Panc1 (cell line): ENCODE data around the gene EIF4ENIF1. TPM values are rescaled to one million over a fixed set of nuclear protein-coding genes. Genes with fewer than 3 reads are reported as not detected.

Source experiments
- ATAC-seq: fragments of 200-7000 bp; cut with Tn5 transposase; 2 replicates; pipeline ENCODE4 v1.9.1; 2020; ENCODE audit warnings: mild to moderate bottlenecking, moderate library complexity
- BruUV-seq: library from RNA; stranded (reverse); fragments of 400-500 nt; replicated peaks from 2 replicates; lab custom pipeline; 2021; lab: Mats Ljungman, UMichigan
- CTCF ChIA-PET: fragments of 300-600 bp; sonication (Branson Sonifier 250); formaldehyde crosslinking; loops from one replicate; lab custom pipeline; 2022; ENCODE audit warnings: antibody characterized with exemption; lab: Charles Lee
- POLR2A ChIA-PET: fragments of 300-600 bp; sonication (Branson Sonifier 250); formaldehyde crosslinking; loops from one replicate; lab custom pipeline; 2022; ENCODE audit warnings: antibody characterized with exemption; lab: Charles Lee
- DNase-seq: peaks from one replicate; pipeline ENCODE4 v3.0.0-alpha.2; 2010; ENCODE audit warnings: low read depth, low spot score
- H3K27ac ChIP-seq: 2 replicates; pipeline ENCODE4 v1.5.1; 2011; ENCODE audit warnings: mild to moderate bottlenecking, low read length, inconsistent platforms
- H3K27me3 ChIP-seq: fragments of 200-500 bp; sonication (Bioruptor generic); 2 replicates; pipeline ENCODE4 v1.6.0; 2014; ENCODE audit warnings: low read length, inconsistent platforms; ENCODE audit not compliant: control insufficient read depth, insufficient read depth
- H3K36me3 ChIP-seq: fragments of 200-500 bp; sonication (Bioruptor generic); 2 replicates; pipeline ENCODE4 v1.5.1; 2014; ENCODE audit warnings: inconsistent platforms, mild to moderate bottlenecking, low read length, moderate library complexity; ENCODE audit not compliant: control insufficient read depth, insufficient read depth
- H3K4me1 ChIP-seq: 2 replicates; pipeline ENCODE4 v1.5.1; 2011; ENCODE audit warnings: inconsistent platforms, mild to moderate bottlenecking, low read length, moderate library complexity; ENCODE audit not compliant: control insufficient read depth, insufficient read depth
- H3K4me3 ChIP-seq, 2 experiments: 2 replicates each; pipeline ENCODE4 v1.5.1; 2011 to 2012; ENCODE audit warnings: low read depth in 2 of 2, low read length in 2 of 2, mild to moderate bottlenecking in 2 of 2, inconsistent platforms in 1 of 2, moderate library complexity in 1 of 2
- H3K9me3 ChIP-seq: fragments of 200-500 bp; sonication (Bioruptor generic); 2 replicates; pipeline ENCODE4 v1.5.1; 2014; ENCODE audit warnings: low read depth, mild to moderate bottlenecking, inconsistent platforms, low read length, moderate library complexity; ENCODE audit not compliant: control insufficient read depth, insufficient read depth
- POLR2AphosphoS5 ChIP-seq: IDR thresholded peaks from 2 replicates; pipeline ENCODE4 v1.6.1; 2012; ENCODE audit warnings: mild to moderate bottlenecking, low read depth, low read length, moderate library complexity
- SIN3A ChIP-seq: IDR thresholded peaks from 2 replicates; pipeline ENCODE4 v1.6.1; 2012; ENCODE audit warnings: low read depth, mild to moderate bottlenecking, low read length, moderate library complexity, borderline replicate concordance; ENCODE audit not compliant: insufficient read depth
- TCF7L2 ChIP-seq: IDR thresholded peaks from 2 replicates; pipeline ENCODE4 v1.6.1; 2011; ENCODE audit warnings: mild to moderate bottlenecking, low read depth, low read length, inconsistent platforms
- in situ Hi-C: cut with HindIII; loops from 2 replicates; pipeline ENCODE4 v1.10.0; 2016; ENCODE audit warnings: low sequenced_read_pairs, low pct_unique_long_range_greater_than_20kb
- intact Hi-C: fragments of 100-400 bp; cut with micrococcal nuclease; formaldehyde crosslinking; loops from one replicate; pipeline ENCODE4 v1.10.0; 2022; ENCODE audit not compliant: unreplicated experiment
- total RNA-seq: library from RNA; stranded (reverse); gene quantifications from one replicate; pipeline ENCODE4 v1.2.1, GENCODE V29; 2021; ENCODE audit not compliant: unreplicated experiment
- TF ChIP-seq, protein P1 (sequence below), 2 experiments: IDR thresholded peaks; 2 replicates each; pipeline ENCODE4 v1.6.1; 2011 to 2012; ENCODE audit warnings: low read depth in 2 of 2, control low read depth in 1 of 2, low read length in 1 of 2, mild to moderate bottlenecking in 1 of 2, moderate library complexity in 1 of 2; ENCODE audit not compliant: insufficient read depth in 1 of 2
- TF ChIP-seq, protein P2 (sequence below): fragments of 450-650 bp; IDR thresholded peaks from 2 replicates; pipeline ENCODE4 v1.5.1; 2017; ENCODE audit warnings: mild to moderate bottlenecking

EIF4ENIF1 gene
- total RNA-seq, 1 experiment from 2014 or later: 23.3 TPM

DNA sequence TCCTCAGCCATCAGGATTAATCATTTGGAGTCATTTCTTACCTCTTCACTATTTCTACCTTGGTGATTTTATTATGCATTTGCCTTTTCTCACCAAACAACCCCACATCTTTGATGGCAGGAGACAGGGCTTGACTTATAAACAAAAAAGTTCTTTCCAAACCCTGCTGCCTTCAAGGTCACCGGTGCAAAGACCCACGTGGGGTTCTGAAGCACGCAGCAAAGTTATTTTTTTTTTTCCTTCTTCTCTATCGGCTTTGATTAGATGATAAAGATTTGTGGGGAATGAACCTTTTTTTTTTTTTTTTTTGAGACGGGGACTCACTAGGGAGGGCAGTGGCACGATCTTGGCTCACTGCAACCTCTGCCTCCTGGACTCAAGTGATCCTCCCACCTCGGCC lies 46.1 kb downstream of the EIF4ENIF1 start:
- Histone ChIP-seq H3K27me3 (no peaks in the 10 kb centered on the region), H3K36me3 (peaks cover 16% of the 10 kb centered on the region), H3K9me3 (no peaks in the 10 kb centered on the region), H3K4me1 (no peaks in the 10 kb centered on the region), H3K4me3 (no peak overlapping the region), H3K27ac (no peak overlapping the region)
- ATAC-seq (no peak), DNase-seq (no peak)
- BruUV-seq: no TSS peak
- in situ Hi-C loops (no loop called here), intact Hi-C loops (no loop called here)
- ChIA-PET POLR2A (no interaction called here), CTCF (no interaction called here)
- TF ChIP-seq, protein P1, sequence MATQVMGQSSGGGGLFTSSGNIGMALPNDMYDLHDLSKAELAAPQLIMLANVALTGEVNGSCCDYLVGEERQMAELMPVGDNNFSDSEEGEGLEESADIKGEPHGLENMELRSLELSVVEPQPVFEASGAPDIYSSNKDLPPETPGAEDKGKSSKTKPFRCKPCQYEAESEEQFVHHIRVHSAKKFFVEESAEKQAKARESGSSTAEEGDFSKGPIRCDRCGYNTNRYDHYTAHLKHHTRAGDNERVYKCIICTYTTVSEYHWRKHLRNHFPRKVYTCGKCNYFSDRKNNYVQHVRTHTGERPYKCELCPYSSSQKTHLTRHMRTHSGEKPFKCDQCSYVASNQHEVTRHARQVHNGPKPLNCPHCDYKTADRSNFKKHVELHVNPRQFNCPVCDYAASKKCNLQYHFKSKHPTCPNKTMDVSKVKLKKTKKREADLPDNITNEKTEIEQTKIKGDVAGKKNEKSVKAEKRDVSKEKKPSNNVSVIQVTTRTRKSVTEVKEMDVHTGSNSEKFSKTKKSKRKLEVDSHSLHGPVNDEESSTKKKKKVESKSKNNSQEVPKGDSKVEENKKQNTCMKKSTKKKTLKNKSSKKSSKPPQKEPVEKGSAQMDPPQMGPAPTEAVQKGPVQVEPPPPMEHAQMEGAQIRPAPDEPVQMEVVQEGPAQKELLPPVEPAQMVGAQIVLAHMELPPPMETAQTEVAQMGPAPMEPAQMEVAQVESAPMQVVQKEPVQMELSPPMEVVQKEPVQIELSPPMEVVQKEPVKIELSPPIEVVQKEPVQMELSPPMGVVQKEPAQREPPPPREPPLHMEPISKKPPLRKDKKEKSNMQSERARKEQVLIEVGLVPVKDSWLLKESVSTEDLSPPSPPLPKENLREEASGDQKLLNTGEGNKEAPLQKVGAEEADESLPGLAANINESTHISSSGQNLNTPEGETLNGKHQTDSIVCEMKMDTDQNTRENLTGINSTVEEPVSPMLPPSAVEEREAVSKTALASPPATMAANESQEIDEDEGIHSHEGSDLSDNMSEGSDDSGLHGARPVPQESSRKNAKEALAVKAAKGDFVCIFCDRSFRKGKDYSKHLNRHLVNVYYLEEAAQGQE (IDR thresholded peaks at IDR 0.05; ENCODE audit: insufficient read depth in 1 of 2, low read depth in 2 of 2, low read length in 1 of 2): no peak
- TF ChIP-seq SIN3A: no peak
- TF ChIP-seq, protein P2, sequence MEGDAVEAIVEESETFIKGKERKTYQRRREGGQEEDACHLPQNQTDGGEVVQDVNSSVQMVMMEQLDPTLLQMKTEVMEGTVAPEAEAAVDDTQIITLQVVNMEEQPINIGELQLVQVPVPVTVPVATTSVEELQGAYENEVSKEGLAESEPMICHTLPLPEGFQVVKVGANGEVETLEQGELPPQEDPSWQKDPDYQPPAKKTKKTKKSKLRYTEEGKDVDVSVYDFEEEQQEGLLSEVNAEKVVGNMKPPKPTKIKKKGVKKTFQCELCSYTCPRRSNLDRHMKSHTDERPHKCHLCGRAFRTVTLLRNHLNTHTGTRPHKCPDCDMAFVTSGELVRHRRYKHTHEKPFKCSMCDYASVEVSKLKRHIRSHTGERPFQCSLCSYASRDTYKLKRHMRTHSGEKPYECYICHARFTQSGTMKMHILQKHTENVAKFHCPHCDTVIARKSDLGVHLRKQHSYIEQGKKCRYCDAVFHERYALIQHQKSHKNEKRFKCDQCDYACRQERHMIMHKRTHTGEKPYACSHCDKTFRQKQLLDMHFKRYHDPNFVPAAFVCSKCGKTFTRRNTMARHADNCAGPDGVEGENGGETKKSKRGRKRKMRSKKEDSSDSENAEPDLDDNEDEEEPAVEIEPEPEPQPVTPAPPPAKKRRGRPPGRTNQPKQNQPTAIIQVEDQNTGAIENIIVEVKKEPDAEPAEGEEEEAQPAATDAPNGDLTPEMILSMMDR: no peak
- TF ChIP-seq TCF7L2: no peak
- TF ChIP-seq POLR2AphosphoS5: no peak

DNA sequence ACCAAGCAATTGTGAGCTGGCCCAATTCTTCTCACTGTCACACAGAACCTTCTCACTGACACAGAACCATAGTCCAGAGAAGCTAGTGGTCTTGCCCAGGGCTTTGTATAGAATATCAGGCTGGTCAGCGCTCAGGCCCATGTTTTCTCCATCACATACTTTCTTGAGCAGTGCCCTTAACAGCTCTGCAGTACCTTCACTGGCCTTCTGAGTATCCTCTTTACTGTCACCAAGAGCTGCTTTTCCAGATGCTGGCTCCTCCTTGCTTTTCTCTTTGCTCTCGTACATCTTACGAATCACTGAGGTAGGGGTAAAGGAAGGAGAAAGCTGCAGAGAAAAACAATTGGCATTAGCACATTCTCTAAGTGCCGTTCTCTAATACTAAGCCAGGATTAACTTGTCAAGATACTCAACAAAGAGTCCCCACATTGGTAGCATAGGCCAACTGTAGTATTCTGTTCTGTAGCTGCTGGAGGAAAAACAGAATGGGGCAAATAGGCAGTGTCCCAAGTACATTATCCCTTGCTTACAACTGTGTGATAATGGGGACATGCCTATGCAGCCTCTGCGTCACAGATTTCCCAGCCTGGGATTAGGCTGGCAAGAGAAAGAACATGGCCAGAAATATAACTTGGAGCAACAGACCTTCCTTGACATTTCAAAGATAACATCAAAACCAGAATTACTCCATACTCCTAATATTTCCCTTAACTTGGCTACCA lies 46.7 kb downstream of the EIF4ENIF1 start:
- Histone ChIP-seq H3K27me3 (no peaks in the 10 kb centered on the region), H3K4me3 (no peak overlapping the region), H3K9me3 (no peaks in the 10 kb centered on the region), H3K36me3 (peaks cover 21% of the 10 kb centered on the region), H3K4me1 (no peaks in the 10 kb centered on the region), H3K27ac (no peak overlapping the region)
- intact Hi-C loops (no loop called here), in situ Hi-C loops (no loop called here)
- CTCF ChIA-PET: no interaction called here
- BruUV-seq: no TSS peak
- DNase-seq: no peak
- ATAC-seq: no peak
- TF ChIP-seq, protein P1 (IDR thresholded peaks at IDR 0.05; ENCODE audit: insufficient read depth in 1 of 2, low read depth in 2 of 2, low read length in 1 of 2): no peak
- TF ChIP-seq, protein P2: no peak
- TF ChIP-seq TCF7L2 (no peak), SIN3A (no peak), POLR2AphosphoS5 (no peak)
- POLR2A ChIA-PET: no interaction called here
